ENCODE measurements around the gene CLDND2.

DNA sequence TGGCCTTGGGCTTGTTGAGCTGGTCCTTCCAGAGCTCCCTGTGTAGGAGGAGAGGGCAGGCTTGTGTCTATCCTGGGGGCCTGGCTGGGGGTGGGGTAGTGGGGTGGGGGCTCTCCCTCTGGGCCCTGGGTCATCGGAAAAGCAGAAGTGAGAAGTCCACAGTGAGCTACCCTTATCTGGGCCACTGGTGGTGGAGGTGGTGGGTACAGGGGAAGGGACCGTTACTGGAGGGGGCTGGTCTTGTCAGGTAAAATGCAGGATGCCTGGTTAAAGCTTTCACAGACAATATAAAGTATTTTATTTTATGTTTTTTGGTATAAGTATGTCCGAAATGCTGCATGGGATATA is 49.0 kb upstream of the CLDND2 start:
- TF ChIP-seq CTCF (IDR thresholded peaks at IDR 0.05) (no peak), POLR2A (IDR thresholded peaks at IDR 0.05) (no peak)
